ENCODE data around the gene EMC9. TPM values are rescaled to one million over a fixed set of nuclear protein-coding genes. Genes with fewer than 3 reads are reported as not detected.
A peak's percentile ranks its signal among the peaks of the same experiment; 100 is the strongest.

Gene EMC9
- total RNA-seq, 1 experiment from 2014 or later, result 27.4 TPM

- H3K27ac ChIP-seq, result no peak overlapping the region
- H2AFZ ChIP-seq, result no peak overlapping the region
- intact Hi-C loops (cut with micrococcal nuclease; ENCODE audit: unreplicated experiment), result no loop called here
- BruUV-seq (replicated peaks), result no TSS peak
- H3K9me3 ChIP-seq (ENCODE audit: insufficient read depth, low read depth), result no peaks in the 10 kb centered on the region
- POLR2A ChIA-PET (ENCODE audit: unreplicated experiment), result no interaction called here
- H3K4me1 ChIP-seq (replicated peaks; ENCODE audit: insufficient read depth), result peaks cover 12% of the 10 kb centered on the region
- 0 out of 2 replicates have a peak, but pooled peaks cover 3% of the 10 kb centered on the region for H3K9me2 ChIP-seq (ENCODE audit: insufficient read depth)
- no peak overlapping the region for H3K4me2 ChIP-seq
- TF ChIP-seq, protein P1, sequence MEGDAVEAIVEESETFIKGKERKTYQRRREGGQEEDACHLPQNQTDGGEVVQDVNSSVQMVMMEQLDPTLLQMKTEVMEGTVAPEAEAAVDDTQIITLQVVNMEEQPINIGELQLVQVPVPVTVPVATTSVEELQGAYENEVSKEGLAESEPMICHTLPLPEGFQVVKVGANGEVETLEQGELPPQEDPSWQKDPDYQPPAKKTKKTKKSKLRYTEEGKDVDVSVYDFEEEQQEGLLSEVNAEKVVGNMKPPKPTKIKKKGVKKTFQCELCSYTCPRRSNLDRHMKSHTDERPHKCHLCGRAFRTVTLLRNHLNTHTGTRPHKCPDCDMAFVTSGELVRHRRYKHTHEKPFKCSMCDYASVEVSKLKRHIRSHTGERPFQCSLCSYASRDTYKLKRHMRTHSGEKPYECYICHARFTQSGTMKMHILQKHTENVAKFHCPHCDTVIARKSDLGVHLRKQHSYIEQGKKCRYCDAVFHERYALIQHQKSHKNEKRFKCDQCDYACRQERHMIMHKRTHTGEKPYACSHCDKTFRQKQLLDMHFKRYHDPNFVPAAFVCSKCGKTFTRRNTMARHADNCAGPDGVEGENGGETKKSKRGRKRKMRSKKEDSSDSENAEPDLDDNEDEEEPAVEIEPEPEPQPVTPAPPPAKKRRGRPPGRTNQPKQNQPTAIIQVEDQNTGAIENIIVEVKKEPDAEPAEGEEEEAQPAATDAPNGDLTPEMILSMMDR (conservative IDR thresholded peaks at IDR 0.05), result no peak
- TF ChIP-seq EZH2 (IDR thresholded peaks at IDR 0.05; ENCODE audit: low read depth), result no peak
- DNase-seq, result no peak
- no peaks in the 10 kb centered on the region for H4K20me1 ChIP-seq (ENCODE audit: insufficient read depth)
- no peaks in the 10 kb centered on the region for H3K36me3 ChIP-seq (ENCODE audit: low read depth)
- H3K27me3 ChIP-seq (ENCODE audit: insufficient read depth, low read depth), result no peaks in the 10 kb centered on the region
- peaks cover 4% of the 10 kb centered on the region; the same call in 1 of the 2 replicates for H3F3A ChIP-seq (ENCODE audit: insufficient read depth, low read depth)
- H3K79me2 ChIP-seq (ENCODE audit: low read depth), result peaks cover 12% of the 10 kb centered on the region
- no peak overlapping the region for H3K4me3 ChIP-seq
- CTCF ChIA-PET, result no interaction called here
Measured at GRCh38 chr14:24096545-24097181, 44.7 kb downstream of the EMC9 start.

GRCh38 chr14:24095271-24096068 lies 45.9 kb downstream of the EMC9 start:
- no peak overlapping the region for H2AFZ ChIP-seq
- no peaks in the 10 kb centered on the region for H3K27me3 ChIP-seq (ENCODE audit: insufficient read depth, low read depth)
- H3K4me3 ChIP-seq, result peak overlapping the region; percentile 78
- 0 out of 2 replicates have a peak, but pooled peaks cover 3% of the 10 kb centered on the region for H3K9me2 ChIP-seq (ENCODE audit: insufficient read depth)
- no peaks in the 10 kb centered on the region for H3K9me3 ChIP-seq (ENCODE audit: insufficient read depth, low read depth)
- intact Hi-C loops (cut with micrococcal nuclease; ENCODE audit: unreplicated experiment), result no loop called here
- peak in 1 of 2 experiments; percentile 24 for DNase-seq
- no peak overlapping the region for H3K27ac ChIP-seq
- H3K36me3 ChIP-seq (ENCODE audit: low read depth), result no peaks in the 10 kb centered on the region
- peaks cover 12% of the 10 kb centered on the region for H3K4me1 ChIP-seq (replicated peaks; ENCODE audit: insufficient read depth)
- POLR2A ChIA-PET (ENCODE audit: unreplicated experiment), result interaction anchor here (0.6 to 0.7 kb wide), 2 partner anchors 13 to 20 kb away, joined by 3 read pairs; partner anchors contain the start of gene NRL
- CTCF ChIA-PET, result interaction anchor here (0.5 to 1.0 kb wide), 4 partner anchors 14 to 211 kb away, joined by 3 to 4 read pairs (median 3); no protein-coding TSS in a partner anchor
- peaks cover 12% of the 10 kb centered on the region for H3K79me2 ChIP-seq (ENCODE audit: low read depth)
- BruUV-seq (replicated peaks), result no TSS peak
- H3F3A ChIP-seq (ENCODE audit: insufficient read depth, low read depth), result peaks cover 4% of the 10 kb centered on the region; the same call in 1 of the 2 replicates
- peak overlapping the region; percentile 91 for H3K4me2 ChIP-seq
- TF ChIP-seq EZH2 (IDR thresholded peaks at IDR 0.05; ENCODE audit: low read depth), result no peak
- TF ChIP-seq, protein P1 (conservative IDR thresholded peaks at IDR 0.05), result no peak
- H4K20me1 ChIP-seq (ENCODE audit: insufficient read depth), result no peaks in the 10 kb centered on the region

GRCh38 chr14:24094841-24095270 lies 46.5 kb downstream of the EMC9 start:
- peak overlapping the region; percentile 78 for H3K4me3 ChIP-seq
- no peaks in the 10 kb centered on the region for H4K20me1 ChIP-seq (ENCODE audit: insufficient read depth)
- no peaks in the 10 kb centered on the region for H3K27me3 ChIP-seq (ENCODE audit: insufficient read depth, low read depth)
- H3K4me1 ChIP-seq (replicated peaks; ENCODE audit: insufficient read depth), result peaks cover 12% of the 10 kb centered on the region
- 0 out of 2 replicates have a peak, but pooled peaks cover 3% of the 10 kb centered on the region for H3K9me2 ChIP-seq (ENCODE audit: insufficient read depth)
- peak overlapping the region; percentile 91 for H2AFZ ChIP-seq
- ChIA-PET CTCF (interaction anchor here (0.6 to 1.2 kb wide), 4 partner anchors 14 to 212 kb away, joined by 3 to 4 read pairs (median 3); no protein-coding TSS in a partner anchor), POLR2A (ENCODE audit: unreplicated experiment) (interaction anchor here (0.6 to 0.7 kb wide), 2 partner anchors 14 to 20 kb away, joined by 3 read pairs; partner anchors contain the start of gene NRL)
- TF ChIP-seq EZH2 (IDR thresholded peaks at IDR 0.05; ENCODE audit: low read depth), result no peak
- TF ChIP-seq, protein P1 (conservative IDR thresholded peaks at IDR 0.05), result no peak
- H3F3A ChIP-seq (ENCODE audit: insufficient read depth, low read depth), result peaks cover 4% of the 10 kb centered on the region; the same call in 1 of the 2 replicates
- intact Hi-C loops (cut with micrococcal nuclease; ENCODE audit: unreplicated experiment), result loop anchor here (1.0 to 5.0 kb wide), 2 partner anchors 15 to 67 kb away; partner anchors contain the start of gene IRF9
- no peaks in the 10 kb centered on the region for H3K9me3 ChIP-seq (ENCODE audit: insufficient read depth, low read depth)
- no peak for DNase-seq
- peak overlapping the region; percentile 57 for H3K27ac ChIP-seq
- peaks cover 12% of the 10 kb centered on the region for H3K79me2 ChIP-seq (ENCODE audit: low read depth)
- H3K36me3 ChIP-seq (ENCODE audit: low read depth), result no peaks in the 10 kb centered on the region
- no TSS peak for BruUV-seq (replicated peaks)
- H3K4me2 ChIP-seq, result peak overlapping the region; percentile 91

Measured in PC-9 (cell line).